ENCODE measurements around the gene SRP68. TPM values are rescaled to one million over a fixed set of nuclear protein-coding genes. Genes with fewer than 3 reads are reported as not detected.

Gene SRP68
- total and polyA plus RNA-seq, 2 of the 8 experiments (the other 6 are each of a cell fraction or from before 2014, with no cell fraction given): 57.7 to 83.5 TPM

- peaks cover 14 to 61% (median 37%) of the 10 kb centered on the region in 4 experiments for H3K36me3 ChIP-seq (ENCODE audit: control insufficient read depth in 2 of 4, insufficient read depth in 4 of 4, low read length in 3 of 4)
- H4K5ac ChIP-seq (ENCODE audit: insufficient read length, low read depth, low read length): no peak overlapping the region
- ChIA-PET POLR2A (ENCODE audit: partially characterized antibody) (interaction anchor here (0.6 to 1.6 kb wide), 4 partner anchors 9 to 111 kb away, joined by 3 to 5 read pairs (median 4); no protein-coding TSS in a partner anchor), CTCF (ENCODE audit: partially characterized antibody) (interaction anchor here (0.7 to 1.7 kb wide), 3 partner anchors 30 to 408 kb away, joined by 3 to 5 read pairs (median 3); no protein-coding TSS in a partner anchor)
- no peak overlapping the region for H2AK5ac ChIP-seq (ENCODE audit: low read depth, low read length)
- H3K14ac ChIP-seq (ENCODE audit: insufficient read length): no peak overlapping the region
- no peak overlapping the region for H2BK120ac ChIP-seq (replicated peaks; ENCODE audit: low read depth, low read length)
- no peak overlapping the region for H3K9ac ChIP-seq (replicated peaks in 1 of 4; ENCODE audit: extremely low read depth in 1 of 4, low read depth in 3 of 4, low read length in 3 of 4)
- 92% methylated on average over 11 of the region's 11 CpGs; no CpG with 5 or more reads in 1 of the 2 experiments for WGBS, 2 experiments (ENCODE audit: extremely low coverage in 1 of 2, insufficient coverage in 1 of 2, insufficient read length in 1 of 2, insufficient replicate concordance in 2 of 2, low coverage in 1 of 2, low lambda C conversion rate in 2 of 2, missing lambda C conversion rate in 1 of 2)
- DNase-seq (ENCODE audit: low read depth in 1 of 2, low spot score in 2 of 2) (no peak), FAIRE-seq (no peak)
- H2BK15ac ChIP-seq (ENCODE audit: low read length): no peak overlapping the region
- no peak overlapping the region; the same call in 1 of the 2 replicates for H2BK5ac ChIP-seq (ENCODE audit: low read depth, low read length)
- no peak overlapping the region for H4K8ac ChIP-seq (ENCODE audit: extremely low read depth, insufficient read depth, low read length)
- no peaks in the 10 kb centered on the region for H3K9me3 ChIP-seq (ENCODE audit: insufficient read depth in 2 of 2, low read depth in 1 of 2, low read length in 1 of 2)
- H3K4me2 ChIP-seq (ENCODE audit: insufficient read depth in 1 of 2, low read depth in 2 of 2, low read length in 2 of 2): no peak overlapping the region
- no peak overlapping the region for H3K4me3 ChIP-seq (ENCODE audit: extremely low read depth in 1 of 4, insufficient read depth in 2 of 4, low read depth in 3 of 4, low read length in 4 of 4)
- H4K91ac ChIP-seq (replicated peaks; ENCODE audit: insufficient read length, low read length): no peak overlapping the region
- no peaks in the 10 kb centered on the region for H4K20me1 ChIP-seq (replicated peaks in 1 of 2; ENCODE audit: control insufficient read depth in 1 of 2, insufficient read depth in 2 of 2, low read length in 2 of 2)
- H2AFZ ChIP-seq (ENCODE audit: low read length): no peak overlapping the region
- H3K79me2 ChIP-seq (ENCODE audit: control insufficient read depth in 1 of 2, insufficient read depth in 2 of 2, low read length in 2 of 2): no peaks in the 10 kb centered on the region
- no peak overlapping the region for H2BK12ac ChIP-seq (ENCODE audit: low read depth, low read length)
- H3K23me2 ChIP-seq (ENCODE audit: low read depth, low read length): no peaks in the 10 kb centered on the region
- H3K18ac ChIP-seq (ENCODE audit: extremely low read depth, low read length): no peak overlapping the region
- H3K23ac ChIP-seq (ENCODE audit: insufficient read length): no peak overlapping the region
- H3K79me1 ChIP-seq (ENCODE audit: low read depth, low read length): no peaks in the 10 kb centered on the region; the same call in 1 of the 2 replicates
- no peak overlapping the region for H3K56ac ChIP-seq (replicated peaks; ENCODE audit: insufficient read length, low read depth, low read length)
- H3K4ac ChIP-seq (replicated peaks; ENCODE audit: insufficient read length, low read depth, low read length): no peak overlapping the region
- peaks cover 0 to 2% (median 0%) of the 10 kb centered on the region in 4 experiments; a peak in 1 of 7 replicates for H3K4me1 ChIP-seq (replicated peaks in 1 of 4; ENCODE audit: control insufficient read depth in 3 of 4, insufficient read depth in 4 of 4, low read length in 3 of 4)
- H2BK20ac ChIP-seq (ENCODE audit: low read length): no peak overlapping the region
- H3K27me3 ChIP-seq (replicated peaks in 1 of 4; ENCODE audit: control insufficient read depth in 3 of 4, extremely low read depth in 1 of 4, insufficient read depth in 3 of 4, low read length in 3 of 4): no peaks in the 10 kb centered on the region
- H3K27ac ChIP-seq (ENCODE audit: low read depth, low read length): no peak overlapping the region
- TF ChIP-seq BRCA1 (IDR thresholded peaks at IDR 0.05; ENCODE audit: low read depth, low read length) (no peak), BACH1 (IDR thresholded peaks at IDR 0.05; ENCODE audit: low read length) (no peak), SP4 (IDR thresholded peaks at IDR 0.05; ENCODE audit: low read length) (no peak), CTCF (IDR thresholded peaks at IDR 0.05; ENCODE audit: control extremely low read depth in 1 of 3, insufficient read depth in 1 of 3, low read depth in 1 of 3, low read length in 3 of 3) (no peak), GABPA (IDR thresholded peaks at IDR 0.05; ENCODE audit: borderline replicate concordance, insufficient read depth, low read length) (no peak), RBBP5 (IDR thresholded peaks at IDR 0.05; ENCODE audit: borderline replicate concordance, low read depth, low read length) (no peak), SAP30 (IDR thresholded peaks at IDR 0.05; ENCODE audit: insufficient read depth, insufficient replicate concordance, low read length) (no peak)
These were observed 21.5 kb downstream of the SRP68 start for GRCh38 chr17:76050538-76051467.

Measured in H1 (cell line).